ENCODE results near the gene ABLIM1. TPM values are rescaled to one million over a fixed set of nuclear protein-coding genes. Genes with fewer than 3 reads are reported as not detected.
A peak's percentile ranks its signal among the peaks of the same experiment; 100 is the strongest.

ABLIM1 gene
- total RNA-seq, 4 donors from 2014 or later: 75.2 to 172 (median 110) TPM

DNA sequence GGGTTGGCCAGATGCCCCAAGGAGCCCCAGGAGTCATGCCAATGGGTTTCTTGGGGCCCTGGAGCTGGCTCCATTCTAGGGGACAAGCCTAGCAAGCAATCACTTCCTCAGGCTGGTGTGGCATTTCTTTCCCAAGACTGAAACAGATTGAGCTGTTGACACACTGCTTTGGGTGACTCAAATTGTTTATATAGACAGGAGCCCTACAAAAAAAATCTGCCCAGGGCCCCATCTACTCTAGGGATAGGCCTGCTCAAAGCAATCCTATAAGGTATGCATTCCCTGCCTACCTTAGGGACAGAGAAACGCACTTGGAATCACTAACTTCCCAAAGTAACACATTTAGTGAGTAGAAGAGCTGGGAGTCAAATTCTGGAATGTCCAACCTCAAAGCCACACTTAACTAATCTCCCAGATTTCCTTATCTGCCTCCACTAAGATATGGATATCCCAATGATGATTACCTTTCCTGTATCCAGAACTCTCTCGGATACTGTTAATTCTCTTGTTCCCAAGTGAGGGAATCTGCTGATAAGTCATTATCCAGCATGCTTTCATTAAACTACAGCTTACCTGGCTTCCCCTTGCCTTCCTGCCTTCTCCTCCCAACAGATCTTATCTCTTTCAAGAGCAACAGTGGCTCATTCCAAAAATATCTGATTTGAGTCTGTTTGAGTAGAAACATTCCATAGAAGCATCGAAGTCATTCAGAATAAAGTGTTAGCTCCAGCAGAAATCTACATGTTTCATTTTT, 3.1 kb downstream of the ABLIM1 start:
- Histone ChIP-seq H3K36me3 (no peaks in the 10 kb centered on the region), H3K4me3 (no peak overlapping the region), H3K4me1 (no peaks in the 10 kb centered on the region), H3K9me3 (no peaks in the 10 kb centered on the region), H3K27me3 (no peaks in the 10 kb centered on the region), H3K27ac (peak overlapping the region in 2 of 4 donors; percentile 28 to 35)
- ATAC-seq: no peak
- 88 to 95% methylated on average over 2 to 3 of the region's 3 CpGs for WGBS, 2 donors (ENCODE audit: low coverage in 1 of 2)
- no peak for TF ChIP-seq POLR2A (IDR thresholded peaks at IDR 0.05)
- no peak for TF ChIP-seq POLR2AphosphoS5 (IDR thresholded peaks at IDR 0.05)
- TF ChIP-seq, protein P1, sequence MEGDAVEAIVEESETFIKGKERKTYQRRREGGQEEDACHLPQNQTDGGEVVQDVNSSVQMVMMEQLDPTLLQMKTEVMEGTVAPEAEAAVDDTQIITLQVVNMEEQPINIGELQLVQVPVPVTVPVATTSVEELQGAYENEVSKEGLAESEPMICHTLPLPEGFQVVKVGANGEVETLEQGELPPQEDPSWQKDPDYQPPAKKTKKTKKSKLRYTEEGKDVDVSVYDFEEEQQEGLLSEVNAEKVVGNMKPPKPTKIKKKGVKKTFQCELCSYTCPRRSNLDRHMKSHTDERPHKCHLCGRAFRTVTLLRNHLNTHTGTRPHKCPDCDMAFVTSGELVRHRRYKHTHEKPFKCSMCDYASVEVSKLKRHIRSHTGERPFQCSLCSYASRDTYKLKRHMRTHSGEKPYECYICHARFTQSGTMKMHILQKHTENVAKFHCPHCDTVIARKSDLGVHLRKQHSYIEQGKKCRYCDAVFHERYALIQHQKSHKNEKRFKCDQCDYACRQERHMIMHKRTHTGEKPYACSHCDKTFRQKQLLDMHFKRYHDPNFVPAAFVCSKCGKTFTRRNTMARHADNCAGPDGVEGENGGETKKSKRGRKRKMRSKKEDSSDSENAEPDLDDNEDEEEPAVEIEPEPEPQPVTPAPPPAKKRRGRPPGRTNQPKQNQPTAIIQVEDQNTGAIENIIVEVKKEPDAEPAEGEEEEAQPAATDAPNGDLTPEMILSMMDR (IDR thresholded peaks at IDR 0.05): no peak
- no peak for TF ChIP-seq EP300 (IDR thresholded peaks at IDR 0.05)

DNA sequence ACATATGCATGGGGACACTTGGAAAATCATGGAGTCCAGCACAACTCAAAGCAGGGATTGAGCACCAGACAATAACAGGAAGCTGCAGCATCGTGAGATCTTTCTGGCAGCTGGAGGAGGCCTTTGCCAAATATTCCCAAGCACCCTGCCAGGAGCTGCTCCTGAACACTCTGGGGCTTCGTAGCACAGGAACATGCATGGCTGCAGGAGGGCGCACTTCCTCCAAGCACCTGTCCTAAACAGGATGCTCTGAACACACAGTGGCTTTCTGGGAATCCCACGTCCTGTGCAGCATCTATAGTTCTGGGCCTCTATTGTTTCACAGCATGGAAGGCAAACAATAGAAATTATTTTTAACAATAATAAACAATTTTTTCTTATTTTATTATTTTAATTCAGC, 4.1 kb downstream of the ABLIM1 start:
- peak; percentile 37 for ATAC-seq
- Histone ChIP-seq H3K4me1 (peaks cover 0 to 2% (median 0%) of the 10 kb centered on the region in 3 donors), H3K9me3 (no peaks in the 10 kb centered on the region), H3K4me3 (no peak overlapping the region), H3K27me3 (no peaks in the 10 kb centered on the region), H3K27ac (no peak overlapping the region), H3K36me3 (no peaks in the 10 kb centered on the region)
- TF ChIP-seq POLR2A (IDR thresholded peaks at IDR 0.05): no peak
- no peak for TF ChIP-seq POLR2AphosphoS5 (IDR thresholded peaks at IDR 0.05)
- TF ChIP-seq, protein P1 (IDR thresholded peaks at IDR 0.05): no peak
- TF ChIP-seq EP300 (IDR thresholded peaks at IDR 0.05): no peak
- 66 to 74% methylated on average over 3 of the region's 4 CpGs for WGBS, 2 donors (ENCODE audit: low coverage in 1 of 2)

DNA sequence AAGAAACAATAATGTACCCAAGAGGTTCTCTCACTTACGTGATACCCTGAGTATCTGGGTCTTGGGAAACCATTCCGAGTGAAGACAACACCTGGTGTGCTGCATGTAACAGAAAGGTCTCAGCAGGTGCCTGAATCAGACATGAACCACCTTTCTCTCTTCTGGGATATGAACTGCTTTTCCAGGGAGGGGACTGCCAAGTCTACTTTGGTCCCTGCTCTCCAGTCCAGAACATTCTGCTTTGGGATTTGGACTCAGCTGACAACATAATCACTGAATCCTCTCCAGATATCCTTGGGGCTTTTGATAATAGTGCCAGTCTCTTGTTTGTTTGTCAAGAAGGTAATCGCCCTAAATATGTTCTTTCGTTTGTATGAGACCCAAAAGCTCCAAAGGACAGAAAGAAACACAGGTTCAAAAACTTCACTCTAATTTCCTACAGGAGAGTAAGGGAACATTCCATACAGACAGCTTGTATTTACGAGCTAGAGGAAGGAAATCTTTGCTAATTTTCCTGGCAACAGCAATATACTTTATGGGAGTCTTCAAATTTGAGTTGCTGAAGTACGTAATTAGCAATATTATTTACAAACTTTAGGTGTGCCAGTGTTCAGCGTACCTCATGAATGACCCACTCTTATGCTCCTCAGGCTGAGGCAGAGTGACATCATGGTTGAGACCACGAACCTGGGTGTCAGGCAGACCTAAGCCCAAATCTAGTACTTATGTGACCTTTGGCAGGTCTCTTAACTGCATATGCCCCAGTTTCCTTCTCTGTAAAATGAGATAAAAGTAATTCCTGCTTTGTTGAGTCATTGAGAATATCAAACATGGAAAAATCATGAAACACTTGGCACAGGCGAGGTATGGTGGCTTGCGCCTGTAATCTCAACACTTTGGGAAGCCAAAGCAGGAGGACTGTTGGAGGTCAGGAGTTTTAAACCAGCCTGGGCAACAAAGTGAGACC, 5.4 kb downstream of the ABLIM1 start:
- Histone ChIP-seq H3K4me1 (peaks cover 0 to 5% (median 0%) of the 10 kb centered on the region in 3 donors), H3K27ac (peak overlapping the region in 2 of 4 donors; percentile 14), H3K9me3 (no peaks in the 10 kb centered on the region), H3K4me3 (no peak overlapping the region), H3K36me3 (no peaks in the 10 kb centered on the region), H3K27me3 (no peaks in the 10 kb centered on the region)
- TF ChIP-seq EP300 (IDR thresholded peaks at IDR 0.05) (no peak), POLR2A (IDR thresholded peaks at IDR 0.05) (no peak), POLR2AphosphoS5 (IDR thresholded peaks at IDR 0.05) (no peak)
- TF ChIP-seq, protein P1 (IDR thresholded peaks at IDR 0.05): no peak
- no peak for ATAC-seq
- 71 to 77% methylated on average over 7 to 8 of the region's 10 CpGs for WGBS, 2 donors (ENCODE audit: low coverage in 1 of 2)

DNA sequence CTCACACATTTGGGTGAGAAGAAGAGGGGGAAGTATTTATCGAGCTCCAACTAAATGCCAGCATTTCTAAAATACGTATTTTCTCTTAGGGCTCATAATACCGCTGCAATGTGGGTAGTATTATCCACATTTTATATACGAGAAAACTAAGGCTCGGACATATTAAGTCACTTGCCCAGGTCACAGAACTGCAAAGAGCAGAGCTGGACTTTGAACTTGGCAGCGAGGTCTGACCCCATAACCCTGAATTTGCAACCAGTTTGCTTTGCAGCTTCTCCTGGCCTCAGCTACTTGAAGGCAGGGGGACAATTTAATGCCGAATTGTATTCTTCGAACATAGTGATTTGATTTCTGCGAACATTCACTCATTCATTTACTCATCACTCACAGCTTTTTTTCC, 7.2 kb downstream of the ABLIM1 start:
- H3K27ac ChIP-seq: no peak overlapping the region
- H3K4me3 ChIP-seq: no peak overlapping the region
- ATAC-seq: no peak

DNA sequence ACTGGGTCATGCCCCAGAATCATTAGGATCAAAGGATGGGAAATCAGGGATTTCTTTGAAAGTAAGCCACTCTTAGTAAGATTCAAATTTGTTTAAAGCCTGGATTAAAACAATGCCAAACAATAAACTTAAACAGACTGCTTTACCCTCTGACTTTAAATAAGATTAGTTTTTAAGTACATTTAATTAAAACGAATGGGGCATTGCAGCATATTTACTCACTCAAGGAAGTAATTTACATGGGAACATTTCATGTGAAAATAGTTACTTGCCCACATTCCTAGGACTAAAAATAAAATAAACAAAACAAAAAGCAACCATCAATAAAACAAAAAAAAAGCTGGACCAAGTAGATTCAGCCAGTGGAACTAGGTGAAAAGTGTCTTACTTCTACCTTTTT, 7.8 kb downstream of the ABLIM1 start:
- no peak overlapping the region for H3K27ac ChIP-seq

More for the DNA sequence above, 7.2 kb downstream of the ABLIM1 start:
- Histone ChIP-seq H3K36me3 (no peaks in the 10 kb centered on the region), H3K4me1 (peaks cover 0 to 5% (median 0%) of the 10 kb centered on the region in 3 donors), H3K9me3 (no peaks in the 10 kb centered on the region), H3K27me3 (no peaks in the 10 kb centered on the region)
- TF ChIP-seq POLR2A (IDR thresholded peaks at IDR 0.05): no peak
- 91 to 96% methylated on average over 7 of the region's 9 CpGs for WGBS, 2 donors (ENCODE audit: low coverage in 1 of 2)

More for the DNA sequence above, 7.8 kb downstream of the ABLIM1 start:
- Histone ChIP-seq H3K27me3 (no peaks in the 10 kb centered on the region), H3K36me3 (no peaks in the 10 kb centered on the region), H3K9me3 (no peaks in the 10 kb centered on the region), H3K4me3 (no peak overlapping the region), H3K4me1 (peaks cover 0 to 10% (median 0%) of the 10 kb centered on the region in 3 donors)
- WGBS, 2 donors (ENCODE audit: low coverage in 1 of 2): 33 to 67% methylated on average over 1 of the region's 1 CpG
- TF ChIP-seq EP300 (IDR thresholded peaks at IDR 0.05) (no peak), POLR2A (IDR thresholded peaks at IDR 0.05) (no peak), POLR2AphosphoS5 (IDR thresholded peaks at IDR 0.05) (no peak)
- TF ChIP-seq, protein P1 (IDR thresholded peaks at IDR 0.05): no peak
- ATAC-seq: no peak
